Non-pigmented ciliary epithelial cell (primary cell): ENCODE data around the gene ADTRP.
"Not testable (repeated sequence)": the region's sequence is repeated elsewhere in the genome, so short reads cannot be mapped to it uniquely, and the experiment has no call there.

ENCODE experiments used
- DNase-seq: peaks from one replicate; pipeline ENCODE4 v3.0.0-alpha.2; 2010; ENCODE audit warnings: low read depth

ADTRP gene

DNA sequence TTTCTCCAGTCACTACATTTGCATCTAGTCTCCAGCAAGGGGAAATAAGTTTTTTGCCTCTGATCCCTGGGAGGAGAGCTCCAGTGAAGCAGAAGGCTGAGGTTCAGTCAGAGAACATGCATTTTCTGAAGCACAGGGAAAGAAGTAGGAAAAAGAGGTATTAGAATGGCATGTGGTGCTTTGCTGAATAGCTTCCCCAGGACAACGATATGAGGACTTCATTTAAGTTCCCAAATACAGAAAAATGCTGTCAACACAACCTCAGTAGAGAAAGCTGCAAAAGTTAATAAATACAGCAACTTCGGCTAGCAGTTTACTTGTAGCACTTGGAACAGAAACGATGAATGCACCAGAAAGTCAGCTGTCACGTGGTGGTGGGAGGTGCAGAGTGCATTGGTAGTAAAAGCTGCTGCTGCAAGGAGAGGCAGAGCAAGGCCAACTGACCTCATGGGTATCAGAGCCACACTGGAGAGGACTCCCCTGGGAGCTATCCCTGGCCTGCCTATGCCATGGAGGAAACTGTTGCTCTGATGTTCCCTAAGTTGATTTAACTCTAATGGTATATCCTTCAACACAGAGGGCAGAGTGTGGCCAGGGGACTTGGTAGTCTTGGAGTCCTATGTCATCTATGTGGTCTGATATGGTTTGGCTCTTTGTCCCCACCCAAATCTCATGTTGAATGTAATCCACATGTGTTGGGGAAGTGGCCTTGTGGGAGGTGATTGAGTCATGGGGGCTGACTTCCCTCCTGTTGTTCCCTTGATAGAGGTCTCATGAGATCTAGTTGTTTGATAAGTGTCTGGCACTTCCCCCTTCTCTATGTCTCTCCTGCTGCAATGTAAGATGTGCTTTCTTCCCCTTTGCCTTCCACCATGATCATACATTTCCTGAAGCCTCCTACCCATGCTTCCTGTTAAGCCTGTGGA lies 85.9 kb downstream of the ADTRP start:
- no peak for DNase-seq

DNA sequence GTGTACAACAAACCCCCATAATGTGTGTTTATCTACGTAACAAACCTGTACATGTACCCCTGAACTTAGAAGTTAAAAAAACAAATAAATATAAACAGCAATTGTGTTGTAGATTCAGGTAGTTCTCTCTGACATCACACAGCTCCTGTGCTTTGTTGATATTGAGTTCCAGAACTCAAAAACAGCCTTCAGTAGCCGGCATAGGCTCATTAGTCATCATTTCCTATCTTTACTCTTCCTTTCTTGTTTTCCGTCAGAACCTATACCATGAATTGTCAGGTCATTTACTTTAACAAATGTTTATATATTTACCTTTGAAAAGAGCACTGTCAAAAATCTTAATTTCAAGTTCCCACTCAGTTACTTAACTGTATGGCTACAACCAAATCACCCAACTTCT lies 88.8 kb downstream of the ADTRP start:
- DNase-seq: no peak

DNA sequence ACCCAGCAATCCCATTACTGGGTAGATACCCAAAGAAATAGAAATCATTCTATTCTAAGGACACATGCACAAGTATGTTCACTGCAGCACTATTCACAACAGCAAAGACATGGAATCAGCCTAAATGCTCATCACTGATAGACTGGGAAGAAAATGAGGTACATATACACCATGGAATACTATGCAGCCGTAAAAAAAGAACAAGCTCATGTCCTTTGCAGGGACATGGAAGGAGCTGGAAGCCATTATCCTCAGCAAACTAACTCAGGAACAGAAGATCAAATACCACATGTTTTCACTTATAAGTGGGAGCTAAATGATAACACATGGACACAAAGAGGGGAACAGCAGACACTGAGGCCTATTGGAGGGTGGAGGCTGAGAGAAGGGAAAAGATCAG lies 89.2 kb downstream of the ADTRP start:
- not testable (repeated sequence) for DNase-seq

DNA sequence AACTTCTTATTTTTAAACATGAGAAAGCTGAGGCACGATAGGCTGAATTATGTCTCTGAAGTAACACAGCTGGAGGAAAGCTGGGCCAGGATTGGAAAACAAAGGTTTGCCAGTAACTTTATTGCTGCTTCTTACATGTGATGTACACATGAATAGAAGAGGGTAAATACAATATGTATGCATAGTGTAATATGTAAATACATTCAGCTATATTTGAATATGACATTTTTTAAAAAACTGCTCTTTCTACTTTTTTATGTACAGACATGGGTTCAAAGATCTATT lies 90.2 kb downstream of the ADTRP start:
- no peak for DNase-seq

DNA sequence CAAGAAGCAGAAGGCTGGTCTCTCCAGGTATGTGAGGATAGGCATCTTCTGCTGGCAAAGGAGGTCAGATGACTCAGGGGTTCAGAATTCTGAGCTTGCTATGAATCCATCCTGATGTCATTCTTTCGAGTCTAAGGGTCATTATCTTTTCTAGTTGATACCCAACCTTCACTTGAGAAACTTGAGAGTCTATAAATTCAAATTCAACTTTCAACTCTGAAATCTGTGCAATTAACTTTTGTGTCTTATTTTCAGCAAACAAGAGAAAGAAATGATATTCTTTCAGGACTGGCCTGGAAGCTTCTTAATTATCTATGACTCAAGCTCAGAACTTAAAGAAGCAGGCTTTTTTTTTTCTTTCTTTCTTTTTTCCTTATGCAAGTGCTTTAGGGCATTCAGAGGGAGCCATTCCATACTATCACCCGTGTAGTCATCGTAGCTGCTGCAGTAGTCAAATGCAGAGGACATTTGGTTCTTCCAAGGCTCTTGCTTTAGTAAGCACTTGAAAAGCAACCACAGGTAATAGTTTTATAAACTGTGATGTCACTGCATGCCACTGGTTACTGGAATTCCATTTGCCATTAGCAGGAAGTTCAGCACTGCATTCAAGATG lies 93.0 kb downstream of the ADTRP start:
- DNase-seq: no peak

DNA sequence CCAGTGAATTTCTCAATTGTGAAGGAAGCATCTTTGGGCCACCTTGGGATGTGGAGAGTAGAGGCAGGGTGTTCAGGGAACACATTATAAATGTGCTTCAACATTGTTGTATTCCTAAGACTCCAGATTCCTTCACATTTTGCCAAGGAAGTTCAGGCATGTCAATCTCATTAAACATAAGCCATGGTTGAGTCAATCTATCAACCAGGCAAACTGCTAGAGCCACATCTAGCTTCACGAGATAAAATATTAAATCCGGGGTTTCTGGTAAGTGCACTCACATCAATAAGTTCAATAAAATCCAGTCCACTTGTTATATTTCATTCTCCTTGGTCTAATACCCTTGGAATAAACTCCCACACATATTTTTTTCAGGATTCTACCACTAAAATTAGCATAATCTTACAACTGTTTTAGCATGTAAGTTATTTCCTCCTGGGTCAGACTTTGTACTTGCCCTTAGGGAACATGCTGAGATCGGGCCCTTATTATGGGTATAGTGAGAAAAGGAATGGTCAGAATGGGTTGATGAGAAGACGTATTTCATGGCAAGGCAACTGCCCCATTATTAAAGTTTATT lies 93.6 kb downstream of the ADTRP start:
- no peak for DNase-seq

DNA sequence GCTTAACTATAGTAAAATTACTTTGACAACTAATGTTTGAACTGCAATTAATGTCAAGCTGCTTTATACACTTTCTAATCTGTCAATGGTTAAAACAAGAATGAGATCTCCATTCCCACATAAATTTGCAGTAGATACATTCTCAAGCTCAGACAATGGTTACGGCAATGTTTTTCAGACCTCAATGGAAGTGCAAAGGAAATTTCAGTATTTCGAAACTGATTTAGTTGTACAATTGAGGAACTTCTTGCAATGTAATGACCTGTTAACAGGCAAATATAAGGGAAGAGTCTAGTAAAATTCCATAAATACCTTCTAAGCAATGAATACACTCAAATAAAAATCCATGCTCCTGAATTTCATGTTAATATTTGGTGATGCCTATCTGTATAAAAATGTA lies 94.7 kb downstream of the ADTRP start:
- DNase-seq: no peak

DNA sequence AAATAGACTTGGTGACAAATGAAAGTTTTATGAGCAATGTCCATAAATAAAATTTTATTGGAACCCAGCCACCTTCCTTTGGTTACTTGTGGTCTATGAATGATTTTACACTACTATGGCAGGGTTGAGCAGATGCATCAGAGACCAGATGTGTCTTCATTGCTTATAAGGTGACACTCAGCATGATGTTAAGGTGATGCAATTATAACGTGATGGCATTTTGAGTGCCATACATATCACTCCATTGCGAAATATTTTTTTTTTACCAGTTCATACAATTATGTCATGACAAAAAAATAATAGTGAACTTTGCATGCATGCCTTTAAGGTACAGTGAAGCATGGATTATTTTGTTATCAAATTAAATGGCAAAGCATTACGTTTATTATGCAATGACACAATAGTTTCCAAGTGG lies 96.0 kb downstream of the ADTRP start:
- DNase-seq: no peak

DNA sequence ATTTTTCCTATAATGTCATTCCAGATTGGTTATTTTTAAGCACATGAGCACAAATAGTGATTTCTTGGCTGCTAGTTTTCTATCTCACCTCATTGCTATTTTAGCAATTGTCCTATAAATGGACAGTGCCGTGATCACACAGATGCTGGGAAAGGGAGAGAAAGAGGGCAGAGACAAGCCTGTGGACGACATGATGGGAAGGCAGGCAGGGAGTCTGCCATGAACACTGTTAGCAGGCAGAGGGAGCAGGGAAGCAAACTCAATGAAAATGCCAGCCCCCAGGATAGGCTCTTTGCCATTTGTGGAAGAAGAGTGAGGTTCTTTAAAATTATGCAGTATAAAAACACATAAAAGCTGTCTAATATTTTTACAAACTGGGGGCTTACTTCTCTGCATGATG lies 96.8 kb downstream of the ADTRP start:
- DNase-seq: no peak

DNA sequence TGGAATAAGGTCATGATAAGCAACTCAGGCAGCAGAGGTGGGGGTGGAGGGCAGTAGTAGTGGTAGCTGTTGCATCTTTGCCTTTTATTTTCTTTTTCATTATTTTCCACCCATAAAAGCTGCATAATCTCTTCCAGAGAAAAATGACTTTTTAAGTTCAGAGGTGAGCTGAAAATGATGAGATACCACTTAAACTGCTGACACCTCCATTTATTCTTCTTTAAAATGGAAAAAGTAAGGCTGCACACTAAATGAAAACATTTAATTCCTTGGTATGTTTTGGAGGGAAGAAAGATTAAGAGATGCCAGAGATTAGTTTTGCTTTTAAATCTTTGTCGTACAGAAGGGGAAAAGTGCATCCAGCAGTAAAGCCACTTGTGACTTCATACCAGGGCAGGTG lies 97.2 kb downstream of the ADTRP start:
- DNase-seq: no peak

DNA sequence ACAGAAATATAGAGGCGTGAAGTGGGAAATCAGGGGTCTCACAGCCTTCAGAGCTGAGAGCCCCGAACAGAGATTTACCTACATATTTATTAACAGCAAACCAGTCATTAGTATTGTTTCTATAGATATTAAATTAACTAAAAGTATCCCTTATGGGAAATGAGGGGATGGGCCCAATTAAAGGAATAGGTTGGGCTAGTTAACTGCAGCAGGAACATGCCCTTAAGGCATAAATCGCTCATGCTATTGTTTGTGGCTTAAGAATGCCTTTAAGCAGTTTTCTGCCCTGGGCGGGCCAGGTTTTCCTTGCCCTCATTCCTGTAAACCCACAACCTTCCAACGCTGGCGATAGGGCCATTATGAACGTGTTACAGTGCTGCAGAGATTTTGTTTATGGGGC lies 98.1 kb downstream of the ADTRP start:
- DNase-seq: not testable (repeated sequence)

DNA sequence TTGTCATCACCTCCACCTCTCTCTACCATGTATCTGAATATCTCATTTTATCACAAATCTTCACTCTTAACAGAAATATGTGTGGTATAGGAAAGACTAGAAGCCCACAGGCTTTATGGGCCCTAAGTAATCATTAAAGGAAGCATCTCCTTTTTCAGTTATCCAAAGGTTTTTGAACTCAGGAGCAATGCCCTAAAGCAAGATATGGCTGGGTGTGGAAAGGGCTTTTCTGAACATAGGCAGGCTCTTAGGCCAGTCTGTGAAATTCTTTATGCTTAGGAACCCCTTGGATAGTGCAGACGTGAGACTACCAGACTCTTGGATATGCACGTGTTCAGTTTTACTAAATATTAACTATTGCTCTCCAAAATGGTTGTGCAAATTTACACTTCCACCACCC lies 99.5 kb downstream of the ADTRP start:
- no peak for DNase-seq

DNA sequence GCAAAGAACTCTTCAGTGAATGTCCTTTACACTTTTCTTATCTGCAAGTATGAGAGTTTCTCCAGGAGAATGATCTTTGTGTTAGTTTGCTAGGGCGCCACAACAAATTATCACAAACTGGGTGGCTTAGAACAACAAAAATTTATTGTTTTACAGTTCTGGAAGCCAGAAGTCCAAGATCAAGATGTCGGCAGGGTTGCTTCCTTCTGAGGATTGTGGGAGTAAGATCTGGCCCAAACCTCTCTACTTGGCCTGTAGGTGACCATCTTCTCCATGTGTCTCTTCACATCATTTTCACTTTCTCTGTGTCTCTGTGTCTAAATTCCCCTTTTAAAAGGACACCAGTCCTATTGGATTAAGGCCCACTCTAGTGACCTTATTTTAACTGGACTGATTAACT lies 103.0 kb downstream of the ADTRP start:
- no peak for DNase-seq

DNA sequence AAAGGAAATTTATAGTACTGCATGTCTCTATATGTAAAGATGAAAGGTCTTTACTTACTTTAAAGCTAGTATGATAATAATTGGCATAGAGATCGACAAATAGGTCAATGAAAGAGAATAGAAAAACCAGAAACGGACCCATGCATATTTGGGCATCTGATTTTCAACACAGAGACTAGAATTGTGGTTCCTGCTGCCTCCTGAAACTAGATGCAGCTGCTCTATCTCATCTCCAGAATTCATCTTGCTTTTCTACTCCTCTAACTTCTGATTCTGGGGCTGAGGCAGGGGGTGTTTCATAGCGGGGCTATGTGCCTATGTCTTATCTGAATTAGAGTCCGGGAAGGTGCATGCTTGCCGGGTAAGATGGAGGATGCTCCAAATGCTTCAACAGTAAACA lies 105.9 kb downstream of the ADTRP start:
- DNase-seq: no peak

DNA sequence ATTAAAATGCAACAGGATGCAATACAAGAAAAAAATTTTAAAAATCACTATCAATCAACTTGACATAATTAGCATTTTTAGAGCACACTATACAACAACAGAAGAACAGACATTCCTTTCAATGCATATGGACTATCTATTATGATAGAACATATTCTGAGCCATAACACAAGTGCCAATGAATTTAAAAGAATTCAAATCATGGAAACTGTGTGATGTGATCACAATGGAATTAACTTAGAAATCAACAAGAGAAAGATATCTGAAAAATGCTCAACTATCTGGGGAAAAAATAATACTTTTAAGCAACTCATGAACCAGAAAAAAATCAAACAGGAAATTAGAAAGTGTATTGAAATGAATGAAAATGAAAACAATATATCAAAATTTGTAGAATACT lies 106.3 kb downstream of the ADTRP start:
- DNase-seq: no peak

DNA sequence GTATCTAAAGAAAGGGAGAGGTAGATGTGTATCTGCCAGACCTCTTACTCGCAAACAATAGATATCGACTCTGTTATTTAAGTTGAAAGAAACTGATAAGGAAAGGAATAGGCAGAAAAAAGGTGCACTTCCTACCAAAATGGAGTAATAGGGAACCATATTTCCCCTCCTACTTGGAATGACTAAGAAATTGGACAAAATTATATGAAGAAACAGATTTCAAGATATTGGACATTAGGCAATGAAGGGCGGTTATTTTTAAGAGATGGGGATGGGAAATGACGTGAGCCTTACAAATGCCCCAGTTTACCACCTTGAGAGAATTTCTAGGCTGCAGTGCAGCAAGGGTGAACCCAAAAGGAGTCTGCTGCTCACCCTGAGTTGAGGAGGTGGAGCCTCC lies 108.9 kb downstream of the ADTRP start:
- no peak for DNase-seq

DNA sequence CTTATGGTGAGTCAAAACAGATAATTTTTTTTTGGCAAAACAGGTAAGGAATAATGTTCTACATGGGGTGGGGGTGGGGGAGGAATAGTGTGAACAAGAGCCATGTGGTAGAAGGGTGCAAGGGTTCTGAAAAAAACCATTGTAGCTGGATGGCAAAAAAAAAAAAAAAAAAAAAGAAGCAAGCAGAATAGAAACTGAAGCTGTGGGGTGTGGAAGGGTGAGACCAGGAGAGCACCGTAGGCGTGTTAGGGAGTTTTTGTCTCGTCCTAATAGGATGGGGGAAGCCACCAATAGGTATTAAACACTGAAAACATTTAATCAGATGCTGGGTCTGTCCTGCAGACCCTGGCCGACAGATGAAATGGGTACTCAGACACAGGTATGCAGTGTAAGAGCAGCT lies 110.1 kb downstream of the ADTRP start:
- DNase-seq: no peak

DNA sequence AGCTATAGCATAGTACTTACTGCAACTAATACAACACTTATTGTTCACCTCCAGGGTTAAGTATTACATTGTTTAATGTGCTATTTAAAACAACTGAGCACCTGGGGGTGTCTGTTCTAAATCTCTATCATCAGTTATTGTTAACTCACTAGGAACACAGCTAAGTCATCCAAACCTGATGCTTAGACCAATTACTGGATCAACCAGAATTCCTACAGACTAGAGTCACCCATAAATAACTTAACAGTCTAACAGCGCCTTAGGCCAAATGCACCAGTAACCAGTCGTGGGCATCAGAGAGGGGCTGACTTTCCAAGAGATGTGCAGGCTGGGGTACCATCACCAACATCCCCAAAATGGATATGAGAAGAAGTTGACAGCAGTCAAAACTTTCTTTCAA lies 110.7 kb downstream of the ADTRP start:
- DNase-seq: no peak

DNA sequence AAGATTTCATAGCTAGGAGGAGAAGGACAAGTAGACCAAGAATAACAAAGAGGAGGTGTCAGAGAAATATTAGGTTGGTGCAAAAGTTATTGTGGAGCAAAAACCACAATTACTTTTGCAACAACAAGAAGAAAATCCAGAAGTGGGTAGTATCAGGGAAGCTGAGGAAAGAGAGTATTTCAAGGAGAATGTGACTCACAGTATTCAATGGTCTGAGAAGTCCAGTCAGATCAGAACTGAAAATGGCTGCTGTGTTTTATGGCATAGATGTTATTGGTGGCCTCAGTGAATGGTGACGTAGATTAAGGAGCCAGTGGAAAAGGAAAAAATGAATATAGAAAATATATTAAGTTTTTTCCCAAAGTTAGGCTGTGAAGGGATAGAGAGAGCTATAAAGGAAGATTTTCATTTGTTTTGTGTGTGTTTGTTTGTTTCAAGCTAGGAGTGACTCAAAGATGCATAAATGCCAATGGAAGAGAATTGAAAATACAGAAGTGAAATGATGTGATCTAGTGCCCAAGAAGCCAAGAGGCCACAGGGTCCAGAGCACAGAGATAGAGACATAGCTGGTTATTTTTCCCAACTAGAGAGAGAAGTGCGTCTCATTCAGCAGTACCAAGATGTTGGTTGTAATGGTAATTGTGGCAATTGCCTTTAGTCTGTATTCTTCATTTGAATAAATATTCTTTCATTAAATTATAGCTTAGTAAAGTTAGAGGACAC lies 112.8 kb downstream of the ADTRP start:
- DNase-seq: no peak
